ENCODE results near the gene TGFBR3.
"Not testable (repeated sequence)": the region's sequence is repeated elsewhere in the genome, so short reads cannot be mapped to it uniquely, and the experiment has no call there.

The TGFBR3 gene

GRCh38 chr1:91863498-91863897 is 22.5 kb downstream of the TGFBR3 start:
- TF ChIP-seq CTCF (IDR thresholded peaks at IDR 0.05; ENCODE audit: insufficient read depth, low read depth, low read length, missing control alignments), result no peak
- H3K4me3 ChIP-seq (ENCODE audit: low read length), result no peak overlapping the region
- no peak for DNase-seq (ENCODE audit: low read depth)

GRCh38 chr1:91862120-91862519 is 23.8 kb downstream of the TGFBR3 start:
- no peak overlapping the region for H3K4me3 ChIP-seq (ENCODE audit: low read length)
- no peak for DNase-seq (ENCODE audit: low read depth)
- no peak for TF ChIP-seq CTCF (IDR thresholded peaks at IDR 0.05; ENCODE audit: insufficient read depth, low read depth, low read length, missing control alignments)

- DNase-seq (ENCODE audit: low read depth), result no peak
- H3K4me3 ChIP-seq (ENCODE audit: low read length), result no peak overlapping the region
- no peak for TF ChIP-seq CTCF (IDR thresholded peaks at IDR 0.05; ENCODE audit: insufficient read depth, low read depth, low read length, missing control alignments)
These were observed 28.3 kb downstream of the TGFBR3 start for GRCh38 chr1:91857557-91858239.

GRCh38 chr1:91856996-91857395 is 29.0 kb downstream of the TGFBR3 start:
- no peak overlapping the region for H3K4me3 ChIP-seq (ENCODE audit: low read length)
- no peak for TF ChIP-seq CTCF (IDR thresholded peaks at IDR 0.05; ENCODE audit: insufficient read depth, low read depth, low read length, missing control alignments)
- no peak for DNase-seq (ENCODE audit: low read depth)

- no peak for DNase-seq (ENCODE audit: low read depth)
- no peak overlapping the region for H3K4me3 ChIP-seq (ENCODE audit: low read length)
- no peak for TF ChIP-seq CTCF (IDR thresholded peaks at IDR 0.05; ENCODE audit: insufficient read depth, low read depth, low read length, missing control alignments)
These were observed 31.0 kb downstream of the TGFBR3 start for GRCh38 chr1:91854852-91855534.

- no peak for DNase-seq (ENCODE audit: low read depth)
- TF ChIP-seq CTCF (IDR thresholded peaks at IDR 0.05; ENCODE audit: insufficient read depth, low read depth, low read length, missing control alignments), result no peak
- H3K4me3 ChIP-seq (ENCODE audit: low read length), result no peak overlapping the region
These were observed 32.6 kb downstream of the TGFBR3 start for GRCh38 chr1:91853397-91853796.

- not testable (repeated sequence) for DNase-seq (ENCODE audit: low read depth); H3K4me3 ChIP-seq (ENCODE audit: low read length)
These were observed 33.9 kb downstream of the TGFBR3 start for GRCh38 chr1:91852011-91852410.
